Duodenal mucosa (tissue), 2 donors: ENCODE measurements around the gene PTK7.

Source experiments
- H3K27ac ChIP-seq: one replicate; pipeline ENCODE4 v1.7.0; 2013; ENCODE audit warnings: low read depth, low read length
- H3K27me3 ChIP-seq, 2 donors: one replicate each; pipeline ENCODE4 v1.7.0; 2013; ENCODE audit warnings: low read length in 2 of 2, control low read depth in 1 of 2; ENCODE audit not compliant: insufficient read depth in 2 of 2, control insufficient read depth in 1 of 2
- H3K36me3 ChIP-seq, 2 donors: one replicate each; pipeline ENCODE4 v1.7.0; 2013; ENCODE audit warnings: low read length in 2 of 2, control low read depth in 1 of 2; ENCODE audit not compliant: insufficient read depth in 2 of 2, control insufficient read depth in 1 of 2
- H3K4me1 ChIP-seq, 2 donors: one replicate each; pipeline ENCODE4 v1.7.0; 2013; ENCODE audit warnings: low read length in 2 of 2, control low read depth in 1 of 2; ENCODE audit not compliant: insufficient read depth in 2 of 2, control insufficient read depth in 1 of 2
- H3K4me3 ChIP-seq, 2 donors: one replicate each; pipeline ENCODE4 v1.7.0; 2013; ENCODE audit warnings: low read length in 2 of 2, low read depth in 1 of 2
- H3K9ac ChIP-seq, 2 donors: one replicate each; pipeline ENCODE4 v1.7.0; 2013; ENCODE audit warnings: low read length in 2 of 2, low read depth in 1 of 2
- H3K9me3 ChIP-seq, 2 donors: one replicate each; pipeline ENCODE4 v1.7.0; 2013; ENCODE audit warnings: low read length in 2 of 2, control low read depth in 1 of 2; ENCODE audit not compliant: control insufficient read depth in 1 of 2

PTK7 gene

GRCh38 chr6:43159599-43159998 is 83.5 kb downstream of the PTK7 start:
- Histone ChIP-seq H3K36me3 (peaks cover 0 to 4% of the 10 kb centered on the region in 2 donors), H3K27ac (no peak overlapping the region), H3K9me3 (no peaks in the 10 kb centered on the region), H3K4me3 (no peak overlapping the region), H3K9ac (no peak overlapping the region), H3K27me3 (no peaks in the 10 kb centered on the region), H3K4me1 (no peaks in the 10 kb centered on the region)

GRCh38 chr6:43163899-43164298 is 87.8 kb downstream of the PTK7 start:
- no peaks in the 10 kb centered on the region for H3K9me3 ChIP-seq
- H3K9ac ChIP-seq: no peak overlapping the region
- H3K27ac ChIP-seq: no peak overlapping the region
- H3K36me3 ChIP-seq: peaks cover 0 to 4% of the 10 kb centered on the region in 2 donors
- H3K27me3 ChIP-seq: no peaks in the 10 kb centered on the region
- no peak overlapping the region for H3K4me3 ChIP-seq
- no peaks in the 10 kb centered on the region for H3K4me1 ChIP-seq

- Histone ChIP-seq H3K9ac (peak overlapping the region; percentile 83 to 92), H3K4me1 (peaks cover 27 to 35% of the 10 kb centered on the region in 2 donors), H3K4me3 (peak overlapping the region; percentile 62 to 72), H3K36me3 (peaks cover 4% of the 10 kb centered on the region in 2 donors), H3K27ac (peak overlapping the region; percentile 85), H3K9me3 (no peaks in the 10 kb centered on the region), H3K27me3 (no peaks in the 10 kb centered on the region)
Observed at GRCh38 chr6:43170417-43170930, 94.4 kb downstream of the PTK7 start.

- peak within 1 kb of the TSS; percentile 94 for H3K27ac ChIP-seq
- peak within 1 kb of the TSS; percentile 85 to 87 for H3K4me3 ChIP-seq
- H3K36me3 ChIP-seq: peaks cover 10 to 11% of the 10 kb centered on the region in 2 donors
- no peaks in the 10 kb centered on the region for H3K9me3 ChIP-seq
- no peaks in the 10 kb centered on the region for H3K27me3 ChIP-seq
- H3K9ac ChIP-seq: peak within 1 kb of the TSS; percentile 87 to 92
- peaks cover 31 to 38% of the 10 kb centered on the region in 2 donors for H3K4me1 ChIP-seq
Observed at GRCh38 chr6:43170931-43171706, 95.0 kb downstream of the PTK7 start, which contains the start of gene SRF. TSS of gene SRF (plus strand) at chr6:43171269. CDS start at chr6:43171657, 388 bp downstream.

GRCh38 chr6:43171707-43172103 is 95.6 kb downstream of the PTK7 start:
- H3K36me3 ChIP-seq: peaks cover 15 to 17% of the 10 kb centered on the region in 2 donors
- H3K27ac ChIP-seq: peak overlapping the region; percentile 94
- H3K9me3 ChIP-seq: no peaks in the 10 kb centered on the region
- H3K9ac ChIP-seq: peak overlapping the region; percentile 84 to 87
- peak overlapping the region; percentile 85 to 87 for H3K4me3 ChIP-seq
- H3K27me3 ChIP-seq: no peaks in the 10 kb centered on the region
- peaks cover 31 to 38% of the 10 kb centered on the region in 2 donors for H3K4me1 ChIP-seq

GRCh38 chr6:43172104-43173007 is 96.2 kb downstream of the PTK7 start:
- Histone ChIP-seq H3K27me3 (no peaks in the 10 kb centered on the region), H3K27ac (peak overlapping the region; percentile 94), H3K9ac (peak overlapping the region; percentile 65 to 87), H3K36me3 (peaks cover 18 to 21% of the 10 kb centered on the region in 2 donors), H3K4me1 (peaks cover 31 to 38% of the 10 kb centered on the region in 2 donors), H3K4me3 (peak overlapping the region; percentile 85 to 87), H3K9me3 (no peaks in the 10 kb centered on the region)

GRCh38 chr6:43173591-43174262 is 97.6 kb downstream of the PTK7 start:
- Histone ChIP-seq H3K9me3 (no peaks in the 10 kb centered on the region), H3K36me3 (peaks cover 26 to 31% of the 10 kb centered on the region in 2 donors), H3K9ac (peak overlapping the region; percentile 71 to 87), H3K27me3 (no peaks in the 10 kb centered on the region), H3K4me3 (peak overlapping the region; percentile 85 to 87), H3K4me1 (peaks cover 31 to 38% of the 10 kb centered on the region in 2 donors), H3K27ac (peak overlapping the region; percentile 89)

- Histone ChIP-seq H3K9me3 (no peaks in the 10 kb centered on the region), H3K36me3 (peaks cover 34 to 38% of the 10 kb centered on the region in 2 donors), H3K27me3 (no peaks in the 10 kb centered on the region), H3K27ac (peak overlapping the region; percentile 89), H3K4me3 (peak overlapping the region; percentile 85 to 87), H3K9ac (peak overlapping the region; percentile 67 to 71), H3K4me1 (peaks cover 31 to 38% of the 10 kb centered on the region in 2 donors)
Observed at GRCh38 chr6:43174263-43175112, 98.4 kb downstream of the PTK7 start.
